SJSA1 (cell line): ENCODE results near the gene FRAT2. TPM values are rescaled to one million over a fixed set of nuclear protein-coding genes. Genes with fewer than 3 reads are reported as not detected.

Source experiments
- total RNA-seq: library from RNA; depleted of rRNA; stranded (reverse); fragments of >200 nt; shearing (Covaris generic); gene quantifications from 2 replicates; pipeline ENCODE4 v1.2.3, GENCODE V29; 2014; rRNA removed

The FRAT2 gene
- total RNA-seq, 1 experiment from 2014 or later = 6.9 TPM

Other genes with a start within 250 kb of the FRAT2 start
- not detected in 2 replicates for gene SLIT1, start 148.8 kb downstream of the FRAT2 start, total RNA-seq
- gene ARHGAP19, start 42.1 kb downstream of the FRAT2 start, total RNA-seq = 18.5 and 20.6 TPM in 2 replicates
- 1.7 and 2.2 TPM in 2 replicates for gene FRAT1, start 15.5 kb downstream of the FRAT2 start, total RNA-seq
- gene RRP12, start 66.6 kb upstream of the FRAT2 start, total RNA-seq = 25.1 and 26.4 TPM in 2 replicates
- 475 and 591 TPM in 2 replicates for gene PGAM1, start 91.5 kb upstream of the FRAT2 start, total RNA-seq
- 59.1 and 60.1 TPM in 2 replicates for gene EXOSC1, start 111.3 kb upstream of the FRAT2 start, total RNA-seq
- 50.1 and 57.7 TPM in 2 replicates for gene ZDHHC16, start 111.4 kb upstream of the FRAT2 start, total RNA-seq
- 60.5 and 71.3 TPM in 2 replicates for gene MMS19, start 163.7 kb upstream of the FRAT2 start, total RNA-seq
- gene UBTD1, start 164.2 kb upstream of the FRAT2 start, total RNA-seq = 14.8 and 15.8 TPM in 2 replicates
- 0.22 TPM in 1 of 2 replicates, not detected in the other for gene ANKRD2, start 238.1 kb upstream of the FRAT2 start, total RNA-seq
- gene HOGA1, start 249.7 kb upstream of the FRAT2 start, total RNA-seq = 0.21 TPM in 1 of 2 replicates, not detected in the other